MM.1S (cell line): Measurements from ENCODE around the gene SACS.

Experiments used
- DNase-seq: peaks from one replicate; pipeline ENCODE4 v3.0.0-alpha.2; 2015
- H2AFZ ChIP-seq: fragments of 300-600 bp; sonication (generic); 2 replicates; pipeline ENCODE4 v1.6.0; 2016; ENCODE audit warnings: antibody characterized with exemption, low read length
- H3F3A ChIP-seq: fragments of 300-600 bp; sonication (generic); 2 replicates; pipeline ENCODE4 v1.6.1; 2016; ENCODE audit warnings: mild to moderate bottlenecking, antibody characterized with exemption, low read length, moderate library complexity, mixed read lengths; ENCODE audit not compliant: insufficient read depth
- H3K27ac ChIP-seq: fragments of 300-600 bp; sonication (generic); 2 replicates; pipeline ENCODE4 v1.5.1; 2016; ENCODE audit warnings: mild to moderate bottlenecking, low read length
- H3K27me3 ChIP-seq: fragments of 300-600 bp; sonication (generic); replicated peaks from 2 replicates; pipeline ENCODE4 v1.6.0; 2016; ENCODE audit warnings: low read length; ENCODE audit not compliant: insufficient read depth
- H3K36me3 ChIP-seq: fragments of 300-600 bp; sonication (generic); replicated peaks from 2 replicates; pipeline ENCODE4 v1.6.1; 2016; ENCODE audit warnings: mild to moderate bottlenecking, low read length, mixed read lengths; ENCODE audit not compliant: insufficient read depth
- H3K4me1 ChIP-seq: fragments of 300-600 bp; sonication (generic); 2 replicates; pipeline ENCODE4 v1.6.1; 2016; ENCODE audit warnings: low read length, mixed read lengths
- H3K4me2 ChIP-seq: fragments of 300-600 bp; sonication (generic); 2 replicates; pipeline ENCODE4 v1.6.0; 2016; ENCODE audit warnings: low read depth, low read length
- H3K4me3 ChIP-seq: fragments of 300-600 bp; sonication (generic); 2 replicates; pipeline ENCODE4 v1.5.1; 2016; ENCODE audit warnings: low read length, mixed read lengths
- H3K79me2 ChIP-seq: fragments of 300-600 bp; sonication (generic); 2 replicates; pipeline ENCODE4 v1.6.1; 2016; ENCODE audit warnings: mixed run types, low read length, mixed read lengths
- H3K9ac ChIP-seq: fragments of 300-600 bp; sonication (generic); 2 replicates; pipeline ENCODE4 v1.6.1; 2016; ENCODE audit warnings: low read length, mixed read lengths
- H3K9me2 ChIP-seq: fragments of 300-600 bp; sonication (generic); replicated peaks from 2 replicates; pipeline ENCODE4 v1.6.1; 2016; ENCODE audit warnings: mild to moderate bottlenecking, low read length, mixed read lengths; ENCODE audit not compliant: insufficient read depth
- H3K9me3 ChIP-seq: fragments of 300-600 bp; sonication (generic); replicated peaks from 2 replicates; pipeline ENCODE4 v1.6.1; 2016; ENCODE audit warnings: mild to moderate bottlenecking, low read length, mixed read lengths; ENCODE audit not compliant: insufficient read depth
- H4K20me1 ChIP-seq: fragments of 300-600 bp; sonication (generic); 2 replicates; pipeline ENCODE4 v1.6.1; 2016; ENCODE audit warnings: mild to moderate bottlenecking, low read length, moderate library complexity, mixed read lengths; ENCODE audit not compliant: insufficient read depth
- EZH2 ChIP-seq: fragments of 300-600 bp; sonication (generic); optimal IDR thresholded peaks from 2 replicates; pipeline ENCODE3; 2017; ENCODE audit warnings: low read depth, mild to moderate bottlenecking, antibody characterized with exemption, low read length, mixed read lengths
- EZH2phosphoT487 ChIP-seq: fragments of 300-600 bp; sonication (generic); IDR thresholded peaks from 2 replicates; pipeline ENCODE4 v1.6.1; 2018; ENCODE audit warnings: antibody characterized with exemption, low read length
- TF ChIP-seq, protein P1 (sequence below): fragments of 300-600 bp; sonication (generic); IDR thresholded peaks from 2 replicates; pipeline ENCODE4 v1.5.1; 2016; ENCODE audit warnings: antibody characterized with exemption, low read length, mixed read lengths

Gene SACS

DNA sequence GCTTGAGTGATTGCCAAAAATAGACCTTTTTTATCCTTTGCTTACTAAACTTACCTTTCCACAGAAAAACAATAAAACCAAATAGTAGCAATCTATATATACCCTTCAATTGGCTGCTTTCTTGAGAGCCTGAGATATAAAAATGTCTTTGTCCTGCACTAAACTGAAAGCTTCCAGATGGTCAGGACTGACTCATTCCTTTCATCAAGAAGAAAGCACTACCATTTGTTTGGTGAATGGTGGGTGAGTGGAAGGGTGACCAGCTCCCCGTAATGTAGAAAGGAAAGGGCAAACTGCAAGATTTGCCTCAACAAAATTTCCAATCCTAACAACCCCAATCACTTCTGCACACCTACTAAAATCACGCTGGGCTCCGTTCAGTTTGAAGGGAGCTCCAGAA, 67.8 kb downstream of the SACS start:
- Histone ChIP-seq H3K79me2 (no peaks in the 10 kb centered on the region), H2AFZ (no peak overlapping the region), H3K36me3 (no peaks in the 10 kb centered on the region), H3K27me3 (no peaks in the 10 kb centered on the region), H3K9me2 (no peaks in the 10 kb centered on the region), H3K27ac (no peak overlapping the region), H3K4me1 (no peaks in the 10 kb centered on the region), H3K9ac (no peak overlapping the region), H3K4me2 (no peak overlapping the region), H3K9me3 (no peaks in the 10 kb centered on the region), H3K4me3 (no peak overlapping the region), H4K20me1 (no peaks in the 10 kb centered on the region), H3F3A (no peaks in the 10 kb centered on the region)
- no peak for TF ChIP-seq EZH2
- no peak for TF ChIP-seq EZH2phosphoT487
- TF ChIP-seq, protein P1, sequence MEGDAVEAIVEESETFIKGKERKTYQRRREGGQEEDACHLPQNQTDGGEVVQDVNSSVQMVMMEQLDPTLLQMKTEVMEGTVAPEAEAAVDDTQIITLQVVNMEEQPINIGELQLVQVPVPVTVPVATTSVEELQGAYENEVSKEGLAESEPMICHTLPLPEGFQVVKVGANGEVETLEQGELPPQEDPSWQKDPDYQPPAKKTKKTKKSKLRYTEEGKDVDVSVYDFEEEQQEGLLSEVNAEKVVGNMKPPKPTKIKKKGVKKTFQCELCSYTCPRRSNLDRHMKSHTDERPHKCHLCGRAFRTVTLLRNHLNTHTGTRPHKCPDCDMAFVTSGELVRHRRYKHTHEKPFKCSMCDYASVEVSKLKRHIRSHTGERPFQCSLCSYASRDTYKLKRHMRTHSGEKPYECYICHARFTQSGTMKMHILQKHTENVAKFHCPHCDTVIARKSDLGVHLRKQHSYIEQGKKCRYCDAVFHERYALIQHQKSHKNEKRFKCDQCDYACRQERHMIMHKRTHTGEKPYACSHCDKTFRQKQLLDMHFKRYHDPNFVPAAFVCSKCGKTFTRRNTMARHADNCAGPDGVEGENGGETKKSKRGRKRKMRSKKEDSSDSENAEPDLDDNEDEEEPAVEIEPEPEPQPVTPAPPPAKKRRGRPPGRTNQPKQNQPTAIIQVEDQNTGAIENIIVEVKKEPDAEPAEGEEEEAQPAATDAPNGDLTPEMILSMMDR = no peak
- no peak for DNase-seq

DNA sequence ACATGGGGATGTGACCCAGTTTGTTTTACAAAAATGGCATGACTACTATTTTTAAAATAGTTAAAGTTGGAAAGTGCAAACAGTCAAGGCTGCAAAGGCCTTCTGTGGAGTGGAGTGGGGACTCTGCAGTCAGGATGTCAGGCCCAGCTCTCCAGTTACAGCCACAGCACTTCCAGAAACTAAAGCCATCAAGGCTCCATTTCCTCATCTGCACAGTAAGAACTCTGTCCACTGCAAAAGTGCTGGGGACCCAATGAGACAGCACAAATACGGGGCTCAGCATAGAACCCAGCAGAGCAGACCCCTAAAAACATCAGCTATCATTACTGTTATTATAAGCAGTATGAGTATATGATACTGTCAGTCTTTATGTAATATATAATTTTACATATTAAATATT, 73.6 kb downstream of the SACS start:
- H3K4me2 ChIP-seq = no peak overlapping the region

DNA sequence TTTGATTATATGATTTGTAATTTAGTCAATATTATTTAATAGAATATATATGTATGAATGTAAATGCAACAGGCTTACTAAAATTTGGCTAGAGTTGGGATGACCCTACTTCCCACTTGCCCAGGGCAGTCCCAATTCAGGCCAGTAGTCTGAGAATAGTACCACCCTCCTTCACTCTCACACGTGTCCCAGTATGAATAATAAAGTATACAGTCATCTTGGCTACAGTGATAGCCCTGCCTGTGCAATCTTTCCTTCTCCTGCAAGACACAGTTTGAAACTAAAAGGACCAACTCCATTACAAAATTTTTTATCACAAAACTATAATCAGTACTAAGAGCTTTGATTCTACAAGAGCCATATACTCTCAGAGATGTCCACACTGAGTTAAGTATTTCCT, 76.2 kb downstream of the SACS start:
- TF ChIP-seq EZH2phosphoT487 = no peak
- no peak for TF ChIP-seq EZH2
- TF ChIP-seq, protein P1 = no peak
- H3F3A ChIP-seq = no peaks in the 10 kb centered on the region
- no peak overlapping the region for H3K4me3 ChIP-seq
- H4K20me1 ChIP-seq = no peaks in the 10 kb centered on the region
- no peak overlapping the region for H3K27ac ChIP-seq
- no peaks in the 10 kb centered on the region for H3K27me3 ChIP-seq
- H3K9ac ChIP-seq = no peak overlapping the region
- no peaks in the 10 kb centered on the region for H3K9me3 ChIP-seq
- DNase-seq = no peak
- no peak overlapping the region for H3K4me2 ChIP-seq
- H3K79me2 ChIP-seq = no peaks in the 10 kb centered on the region
- no peaks in the 10 kb centered on the region for H3K4me1 ChIP-seq
- H3K36me3 ChIP-seq = no peaks in the 10 kb centered on the region
- no peaks in the 10 kb centered on the region for H3K9me2 ChIP-seq
- H2AFZ ChIP-seq = no peak overlapping the region

More for the DNA sequence above, 73.6 kb downstream of the SACS start:
- Histone ChIP-seq H3F3A (no peaks in the 10 kb centered on the region), H3K36me3 (no peaks in the 10 kb centered on the region), H3K4me3 (no peak overlapping the region), H3K27ac (no peak overlapping the region), H3K27me3 (no peaks in the 10 kb centered on the region), H3K9me2 (no peaks in the 10 kb centered on the region), H3K9me3 (no peaks in the 10 kb centered on the region), H2AFZ (no peak overlapping the region), H4K20me1 (no peaks in the 10 kb centered on the region), H3K79me2 (no peaks in the 10 kb centered on the region), H3K4me1 (no peaks in the 10 kb centered on the region), H3K9ac (no peak overlapping the region)
- TF ChIP-seq, protein P1 = no peak
- TF ChIP-seq EZH2 (no peak), EZH2phosphoT487 (no peak)
- no peak for DNase-seq
